Neural cell (in vitro differentiated cells): Measurements from ENCODE around the gene GLTP. TPM values are rescaled to one million over a fixed set of nuclear protein-coding genes. Genes with fewer than 3 reads are reported as not detected.

ENCODE experiments used
- H2AFZ ChIP-seq: fragments of 200-600, 300-800 bp; sonication (generic), shearing (Covaris generic); 2 replicates; pipeline ENCODE4 v1.6.0; 2014; ENCODE audit warnings: low read depth, mild to moderate bottlenecking, antibody characterized with exemption, low read length, moderate library complexity
- H3F3A ChIP-seq: fragments of 200-600 bp; shearing (Covaris generic); 2 replicates; pipeline ENCODE4 v1.6.1; 2016; ENCODE audit warnings: mild to moderate bottlenecking, moderate library complexity, mixed read lengths, antibody characterized with exemption, low read length; ENCODE audit not compliant: insufficient read depth, poor library complexity, severe bottlenecking
- H3K27ac ChIP-seq: fragments of 200-600, 300-800 bp; sonication (generic), shearing (Covaris generic); 2 replicates; pipeline ENCODE4 v1.5.1; 2014; ENCODE audit warnings: mild to moderate bottlenecking, low read length, moderate library complexity
- H3K27me3 ChIP-seq: fragments of 300-800, 200-600 bp; sonication (generic), shearing (Covaris generic); 2 replicates; pipeline ENCODE4 v1.6.0; 2014; ENCODE audit warnings: mild to moderate bottlenecking, low read depth, low read length, moderate library complexity; ENCODE audit not compliant: insufficient read depth
- H3K36me3 ChIP-seq: fragments of 300-800, 200-600 bp; sonication (generic), shearing (Covaris generic); 2 replicates; pipeline ENCODE4 v1.5.1; 2014; ENCODE audit warnings: mild to moderate bottlenecking, antibody characterized with exemption, low read length, moderate library complexity; ENCODE audit not compliant: insufficient read depth
- H3K4me2 ChIP-seq: fragments of 300-800, 200-600 bp; sonication (generic), shearing (Covaris generic); 2 replicates; pipeline ENCODE4 v1.6.0; 2014; ENCODE audit warnings: mild to moderate bottlenecking, low read length
- H3K4me3 ChIP-seq: fragments of 300-800, 200-600 bp; sonication (generic), shearing (Covaris generic); 2 replicates; pipeline ENCODE4 v1.5.1; 2014; ENCODE audit warnings: mild to moderate bottlenecking, low read length, moderate library complexity
- H3K79me2 ChIP-seq: fragments of 200-600 bp; shearing (Covaris generic); replicated peaks from 2 replicates; pipeline ENCODE4 v1.6.0; 2014; ENCODE audit warnings: mild to moderate bottlenecking, low read length, moderate library complexity; ENCODE audit not compliant: insufficient read depth
- H3K9ac ChIP-seq: fragments of 300-800, 200-600 bp; sonication (generic), shearing (Covaris generic); 2 replicates; pipeline ENCODE4 v1.6.1; 2016; ENCODE audit warnings: mild to moderate bottlenecking, low read length, mixed read lengths
- H3K9me2 ChIP-seq: fragments of 200-600 bp; shearing (Covaris generic); 2 replicates; pipeline ENCODE4 v1.6.1; 2016; ENCODE audit warnings: mild to moderate bottlenecking, low read length, mixed read lengths; ENCODE audit not compliant: insufficient read depth
- H3K9me3 ChIP-seq: fragments of 200-600, 300-800 bp; sonication (generic), shearing (Covaris generic); 2 replicates; pipeline ENCODE4 v1.6.1; 2016; ENCODE audit warnings: mild to moderate bottlenecking, mixed run types, low read length, moderate library complexity, mixed read lengths
- H4K20me1 ChIP-seq: fragments of 200-600 bp; shearing (Covaris generic); 2 replicates; pipeline ENCODE4 v1.6.1; 2016; ENCODE audit warnings: mild to moderate bottlenecking, mixed run types; ENCODE audit not compliant: insufficient read depth
- CTCF ChIP-seq: fragments of 450-650 bp; IDR thresholded peaks from 2 replicates; pipeline ENCODE4 v1.5.1; 2014; ENCODE audit warnings: antibody characterized with exemption, mild to moderate bottlenecking, moderate library complexity; ENCODE audit not compliant: poor library complexity, severe bottlenecking
- EP300 ChIP-seq: fragments of 450-650 bp; conservative IDR thresholded peaks from 2 replicates; pipeline ENCODE4 v1.6.1; 2014; ENCODE audit warnings: antibody characterized with exemption, mild to moderate bottlenecking, moderate library complexity; ENCODE audit not compliant: poor library complexity, severe bottlenecking
- EZH2 ChIP-seq: fragments of 200-600, 300-800 bp; shearing (Covaris generic), sonication (generic); IDR thresholded peaks from 2 replicates; pipeline ENCODE4 v1.6.1; 2014; ENCODE audit warnings: antibody characterized with exemption, low read length, borderline replicate concordance, mild to moderate bottlenecking; ENCODE audit not compliant: insufficient read depth, poor library complexity, severe bottlenecking
- MXI1 ChIP-seq: fragments of 450-650 bp; conservative IDR thresholded peaks from 2 replicates; pipeline ENCODE4 v1.6.1; 2014; ENCODE audit warnings: antibody characterized with exemption, mild to moderate bottlenecking; ENCODE audit not compliant: poor library complexity, severe bottlenecking
- POLR2AphosphoS5 ChIP-seq: IDR thresholded peaks from 2 replicates; pipeline ENCODE4 v1.6.1; 2012
- RAD21 ChIP-seq: fragments of 450-650 bp; conservative IDR thresholded peaks from 2 replicates; pipeline ENCODE4 v1.6.1; 2014; ENCODE audit warnings: antibody characterized with exemption, mild to moderate bottlenecking, moderate library complexity
- REST ChIP-seq: IDR thresholded peaks from 2 replicates; pipeline ENCODE4 v1.6.1; 2012; ENCODE audit warnings: borderline replicate concordance
- SMC3 ChIP-seq: fragments of 450-650 bp; conservative IDR thresholded peaks from 2 replicates; pipeline ENCODE4 v1.6.1; 2014; ENCODE audit warnings: antibody characterized with exemption, mild to moderate bottlenecking, moderate library complexity; ENCODE audit not compliant: poor library complexity
- TAF1 ChIP-seq: IDR thresholded peaks from 2 replicates; pipeline ENCODE4 v1.6.1; 2012; ENCODE audit warnings: low read depth
- polyA plus RNA-seq: library from polyadenylated mRNA; depleted of rRNA; stranded (reverse); fragments of >200 nt; gene quantifications from 2 replicates; pipeline ENCODE4 v1.2.3, GENCODE V29; 2014

The GLTP gene
- polyA plus RNA-seq, 1 donor from 2014 or later: 25.0 TPM

GRCh38 chr12:109902891-109903418, 22.6 kb upstream of the GLTP start:
- Histone ChIP-seq H3K9me2 (no peaks in the 10 kb centered on the region), H3K27me3 (no peaks in the 10 kb centered on the region), H3K4me3 (no peak overlapping the region), H3K36me3 (peaks cover 3% of the 10 kb centered on the region), H3K27ac (no peak overlapping the region), H4K20me1 (no peaks in the 10 kb centered on the region), H3K9ac (no peak overlapping the region), H3K9me3 (no peaks in the 10 kb centered on the region), H3K4me2 (no peak overlapping the region), H2AFZ (no peak overlapping the region), H3K79me2 (no peaks in the 10 kb centered on the region), H3F3A (no peaks in the 10 kb centered on the region)
- no peak for TF ChIP-seq MXI1
- no peak for TF ChIP-seq SMC3
- no peak for TF ChIP-seq POLR2AphosphoS5
- TF ChIP-seq TAF1: no peak
- no peak for TF ChIP-seq CTCF
- no peak for TF ChIP-seq REST
- no peak for TF ChIP-seq EZH2
- TF ChIP-seq EP300: no peak
- no peak for TF ChIP-seq RAD21

- TF ChIP-seq EP300: no peak
- no peak for TF ChIP-seq RAD21
- TF ChIP-seq MXI1: no peak
- no peak for TF ChIP-seq TAF1
- TF ChIP-seq REST: no peak
- TF ChIP-seq CTCF: no peak
- TF ChIP-seq SMC3: no peak
- no peak for TF ChIP-seq EZH2
- no peak for TF ChIP-seq POLR2AphosphoS5
Observed at GRCh38 chr12:109900752-109901580, 20.6 kb upstream of the GLTP start.

More at GRCh38 chr12:109900752-109901580, 20.6 kb upstream of the GLTP start:
- Histone ChIP-seq H3K4me2 (peak overlapping the region; percentile 89), H3K79me2 (no peaks in the 10 kb centered on the region), H2AFZ (peak overlapping the region; percentile 85), H3K27ac (no peak overlapping the region), H3K27me3 (no peaks in the 10 kb centered on the region), H4K20me1 (no peaks in the 10 kb centered on the region), H3K9me2 (no peaks in the 10 kb centered on the region), H3K9ac (peak overlapping the region; percentile 68), H3F3A (no peaks in the 10 kb centered on the region), H3K9me3 (no peaks in the 10 kb centered on the region), H3K4me3 (peak overlapping the region; percentile 69), H3K36me3 (peaks cover 2% of the 10 kb centered on the region)
